SK-N-SH (cell line): Measurements from ENCODE around the gene CHD6. TPM values are rescaled to one million over a fixed set of nuclear protein-coding genes. Genes with fewer than 3 reads are reported as not detected.

Experiments used
- CTCF ChIA-PET: fragments of 300-600, 350-600 bp; formaldehyde crosslinking; extraction: SDS; loops from one replicate; lab custom pipeline; 2021; lab: Yijun Ruan, JAX
- POLR2A ChIA-PET: fragments of 350-600 bp; sonication (Branson Sonifier 250); formaldehyde crosslinking; extraction: SDS; loops from one replicate; lab custom pipeline; 2020; ENCODE audit warnings: antibody characterized with exemption, inconsistent platforms; lab: Yijun Ruan, JAX
- DNase-seq: peaks from one replicate; pipeline ENCODE4 v3.0.0; 2012
- H2AFZ ChIP-seq: fragments of 200-600 bp; sonication (generic); 2 replicates; pipeline ENCODE4 v1.8.1; 2016; ENCODE audit warnings: antibody characterized with exemption, mild to moderate bottlenecking, low read depth
- H3F3A ChIP-seq: fragments of 200-600 bp; sonication (generic); replicated peaks from 2 replicates; pipeline ENCODE3; 2016; ENCODE audit warnings: antibody characterized with exemption, mild to moderate bottlenecking; ENCODE audit not compliant: insufficient read depth
- H3K27ac ChIP-seq, 2 experiments: fragments of 200-500 bp in 1 of 2; fragments of 200-600 bp in 1 of 2; sonication (Bioruptor generic) in 1 of 2; sonication (generic), shearing (Covaris generic) in 1 of 2; 2 replicates each; pipeline versions ENCODE4 v1.5.1 to v1.6.1; 2014 to 2016; ENCODE audit warnings: low read depth in 2 of 2, inconsistent platforms in 1 of 2, low read length in 1 of 2, mild to moderate bottlenecking in 1 of 2, mixed read lengths in 1 of 2
- H3K27me3 ChIP-seq: fragments of 200-600 bp; sonication (generic), shearing (Covaris generic); 2 replicates; pipeline ENCODE4 v1.6.1; 2016; ENCODE audit warnings: mixed run types; ENCODE audit not compliant: insufficient read depth
- H3K36me3 ChIP-seq, 2 experiments: fragments of 200-500 bp in 1 of 2; fragments of 200-600 bp in 1 of 2; sonication (Bioruptor generic) in 1 of 2; sonication (generic) in 1 of 2; replicated peaks in 1 of 2; 2 replicates each; pipeline versions ENCODE3 to v1.5.1; 2014 to 2016; ENCODE audit warnings: low read length in 1 of 2, mild to moderate bottlenecking in 1 of 2; ENCODE audit not compliant: insufficient read depth in 2 of 2, control insufficient read depth in 1 of 2
- H3K4me1 ChIP-seq, 2 experiments: fragments of 200-500 bp in 1 of 2; fragments of 200-600 bp in 1 of 2; sonication (Bioruptor generic) in 1 of 2; sonication (generic), shearing (Covaris generic) in 1 of 2; 2 replicates each; pipeline versions ENCODE4 v1.5.1 to v1.6.1; 2014 to 2016; ENCODE audit warnings: low read depth in 1 of 2, low read length in 1 of 2, mixed run types in 1 of 2; ENCODE audit not compliant: insufficient read depth in 2 of 2, control insufficient read depth in 1 of 2
- H3K4me2 ChIP-seq: fragments of 200-600 bp; sonication (generic), shearing (Covaris generic); 2 replicates; pipeline ENCODE4 v1.6.1; 2017; ENCODE audit warnings: mixed run types
- H3K4me3 ChIP-seq, 2 experiments: fragments of 200-500 bp in 1 of 2; fragments of 200-600 bp in 1 of 2; sonication (Bioruptor generic) in 1 of 2; sonication (generic), shearing (Covaris generic) in 1 of 2; 2 replicates each; pipeline versions ENCODE4 v1.5.1 to v1.8.1; 2014 to 2016; ENCODE audit warnings: low read depth in 2 of 2, inconsistent platforms in 1 of 2, low read length in 1 of 2, mild to moderate bottlenecking in 1 of 2, mixed read lengths in 1 of 2, moderate library complexity in 1 of 2
- H3K79me2 ChIP-seq: fragments of 200-600 bp; sonication (generic); 2 replicates; pipeline ENCODE4 v1.8.1; 2017; ENCODE audit warnings: mild to moderate bottlenecking; ENCODE audit not compliant: insufficient read depth
- H3K9ac ChIP-seq: fragments of 200-600 bp; sonication (generic); 2 replicates; pipeline ENCODE4 v1.6.1; 2017; ENCODE audit warnings: mixed run types
- H3K9me2 ChIP-seq: fragments of 200-600 bp; sonication (generic); 2 replicates; pipeline ENCODE4 v1.6.1; 2017; ENCODE audit warnings: mixed run types
- H3K9me3 ChIP-seq: fragments of 200-600 bp; sonication (generic); 2 replicates; pipeline ENCODE4 v1.6.1; 2017; ENCODE audit warnings: mixed run types, mild to moderate bottlenecking, moderate library complexity
- H4K20me1 ChIP-seq: fragments of 200-600 bp; sonication (generic); 2 replicates; pipeline ENCODE4 v1.6.1; 2017; ENCODE audit warnings: mild to moderate bottlenecking, mixed run types; ENCODE audit not compliant: insufficient read depth
- CTCF ChIP-seq: fragments of 200-600 bp; sonication (generic); IDR thresholded peaks from 2 replicates; pipeline ENCODE4 v1.6.1; 2017; ENCODE audit warnings: antibody characterized with exemption, mild to moderate bottlenecking, moderate library complexity
- ELF1 ChIP-seq: IDR thresholded peaks from 2 replicates; pipeline ENCODE4 v1.4.0; 2012
- EZH2phosphoT487 ChIP-seq: fragments of 200-600 bp; sonication (generic); IDR thresholded peaks from 2 replicates; pipeline ENCODE4 v1.6.1; 2017; ENCODE audit warnings: low read depth, mixed run types, mild to moderate bottlenecking, antibody characterized with exemption, moderate library complexity, borderline replicate concordance
- FOSL2 ChIP-seq: IDR thresholded peaks from 2 replicates; pipeline ENCODE4 v1.4.0; 2012; ENCODE audit warnings: low read depth, mild to moderate bottlenecking, moderate library complexity, borderline replicate concordance
- FOXJ3 ChIP-seq: sonication (generic); formaldehyde crosslinking; IDR thresholded peaks from 2 replicates; pipeline ENCODE4 v1.5.1; 2020; ENCODE audit warnings: mild to moderate bottlenecking, missing genetic modification reagents
- FOXM1 ChIP-seq: IDR thresholded peaks from 2 replicates; pipeline ENCODE4 v1.4.0; 2012; ENCODE audit warnings: low read depth, mild to moderate bottlenecking
- GATA2 ChIP-seq: sonication (generic); formaldehyde crosslinking; IDR thresholded peaks from 2 replicates; pipeline ENCODE4 v1.5.0; 2020; ENCODE audit warnings: mild to moderate bottlenecking, missing genetic modification reagents
- JUND ChIP-seq: IDR thresholded peaks from 2 replicates; pipeline ENCODE4 v1.4.0; 2012
- MXI1 ChIP-seq: IDR thresholded peaks from 2 replicates; pipeline ENCODE4 v1.6.1; 2012; ENCODE audit warnings: mild to moderate bottlenecking, low read depth, low read length, improper control_type of control experiment
- NRF1 ChIP-seq: IDR thresholded peaks from 2 replicates; pipeline ENCODE4 v1.6.1; 2012; ENCODE audit warnings: low read depth, mild to moderate bottlenecking, low read length
- POLR2AphosphoS5 ChIP-seq: IDR thresholded peaks from 2 replicates; pipeline ENCODE4 v1.6.1; 2012; ENCODE audit warnings: low read depth, low read length
- RAD21 ChIP-seq: IDR thresholded peaks from 2 replicates; pipeline ENCODE4 v1.6.1; 2012; ENCODE audit warnings: mild to moderate bottlenecking, low read length
- RXRA ChIP-seq: IDR thresholded peaks from 2 replicates; pipeline ENCODE4 v1.4.0; 2012; ENCODE audit warnings: low read depth, mild to moderate bottlenecking, borderline replicate concordance
- SIN3A ChIP-seq: IDR thresholded peaks from 2 replicates; pipeline ENCODE4 v1.6.1; 2012; ENCODE audit warnings: low read depth, mild to moderate bottlenecking, low read length, moderate library complexity, borderline replicate concordance
- TAF1 ChIP-seq: IDR thresholded peaks from 2 replicates; pipeline ENCODE4 v1.6.1; 2012; ENCODE audit warnings: low read depth, mild to moderate bottlenecking, low read length, moderate library complexity, borderline replicate concordance
- TCF12 ChIP-seq: IDR thresholded peaks from 2 replicates; pipeline ENCODE4 v1.4.0; 2012
- USF2 ChIP-seq: fragments of 150-350 bp; IDR thresholded peaks from 2 replicates; pipeline ENCODE4 v1.6.1; 2017; ENCODE audit warnings: antibody characterized with exemption, low read length, low read depth, borderline replicate concordance
- WGBS: methylation state at CpG from one replicate; pipeline ENCODE4 v1.1.6; 2017; ENCODE audit warnings: low lambda C conversion rate; 5-methylcytosine and 5-hydroxymethylcytosine counted together
- polyA plus RNA-seq, 3 experiments: library from polyadenylated mRNA; depleted of rRNA; stranded (reverse); fragments of >200 nt; gene quantifications; 2 replicates each; pipeline ENCODE4 v1.2.3, GENCODE V29; 2012
- TF ChIP-seq, protein P1 (sequence below): IDR thresholded peaks from 2 replicates; pipeline ENCODE4; 2012
- TF ChIP-seq, protein P2 (sequence below): IDR thresholded peaks from 2 replicates; pipeline ENCODE4 v1.4.0; 2012; ENCODE audit warnings: low read depth
- TF ChIP-seq, protein P3 (sequence below): IDR thresholded peaks from 2 replicates; pipeline ENCODE4 v1.4.0; 2012; ENCODE audit warnings: low read depth, borderline replicate concordance

The CHD6 gene
- polyA plus RNA-seq, 1 of the 3 experiments (the other 2 are of a cell fraction) = 7.1 TPM

GRCh38 chr20:41412324-41413120 lies 205.7 kb downstream of the CHD6 start:
- ChIA-PET CTCF (interaction anchor here (1.2 to 3.8 kb wide), 6 partner anchors 8 to 239 kb away, joined by 4 to 29 read pairs (median 8); no protein-coding TSS in a partner anchor), POLR2A (interaction anchor here (0.6 kb wide), 1 partner anchor 277 kb away, joined by 3 read pairs; no protein-coding TSS in a partner anchor)
- no peak for TF ChIP-seq FOSL2
- no peak for TF ChIP-seq EZH2phosphoT487
- TF ChIP-seq, protein P1, sequence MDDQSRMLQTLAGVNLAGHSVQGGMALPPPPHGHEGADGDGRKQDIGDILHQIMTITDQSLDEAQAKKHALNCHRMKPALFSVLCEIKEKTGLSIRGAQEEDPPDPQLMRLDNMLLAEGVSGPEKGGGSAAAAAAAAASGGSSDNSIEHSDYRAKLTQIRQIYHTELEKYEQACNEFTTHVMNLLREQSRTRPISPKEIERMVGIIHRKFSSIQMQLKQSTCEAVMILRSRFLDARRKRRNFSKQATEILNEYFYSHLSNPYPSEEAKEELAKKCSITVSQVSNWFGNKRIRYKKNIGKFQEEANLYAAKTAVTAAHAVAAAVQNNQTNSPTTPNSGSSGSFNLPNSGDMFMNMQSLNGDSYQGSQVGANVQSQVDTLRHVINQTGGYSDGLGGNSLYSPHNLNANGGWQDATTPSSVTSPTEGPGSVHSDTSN = no peak
- TF ChIP-seq, protein P2, sequence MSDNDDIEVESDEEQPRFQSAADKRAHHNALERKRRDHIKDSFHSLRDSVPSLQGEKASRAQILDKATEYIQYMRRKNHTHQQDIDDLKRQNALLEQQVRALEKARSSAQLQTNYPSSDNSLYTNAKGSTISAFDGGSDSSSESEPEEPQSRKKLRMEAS = no peak
- no peak for TF ChIP-seq RAD21
- TF ChIP-seq GATA2 (CRISPR knock-in tag) = no peak
- TF ChIP-seq, protein P3, sequence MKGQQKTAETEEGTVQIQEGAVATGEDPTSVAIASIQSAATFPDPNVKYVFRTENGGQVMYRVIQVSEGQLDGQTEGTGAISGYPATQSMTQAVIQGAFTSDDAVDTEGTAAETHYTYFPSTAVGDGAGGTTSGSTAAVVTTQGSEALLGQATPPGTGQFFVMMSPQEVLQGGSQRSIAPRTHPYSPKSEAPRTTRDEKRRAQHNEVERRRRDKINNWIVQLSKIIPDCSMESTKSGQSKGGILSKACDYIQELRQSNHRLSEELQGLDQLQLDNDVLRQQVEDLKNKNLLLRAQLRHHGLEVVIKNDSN = no peak
- no peak for TF ChIP-seq TAF1
- no peak for TF ChIP-seq JUND
- no peak for TF ChIP-seq SIN3A
- no peak for TF ChIP-seq ELF1
- no peak for TF ChIP-seq NRF1
- no peak for TF ChIP-seq POLR2AphosphoS5
- no peak for TF ChIP-seq RXRA
- DNase-seq = no peak
- H3K27me3 ChIP-seq = no peaks in the 10 kb centered on the region
- H3K4me3 ChIP-seq = no peak overlapping the region
- no peaks in the 10 kb centered on the region for H3K9me2 ChIP-seq
- no peaks in the 10 kb centered on the region for H3K79me2 ChIP-seq
- H3F3A ChIP-seq = no peaks in the 10 kb centered on the region
- H3K4me1 ChIP-seq = peaks cover 0 to 17% of the 10 kb centered on the region in 2 experiments; a peak in 1 of 4 replicates
- 95% methylated on average over 12 of the region's 12 CpGs for WGBS
- no peak overlapping the region for H3K4me2 ChIP-seq
- H4K20me1 ChIP-seq = no peaks in the 10 kb centered on the region
- no peak overlapping the region for H2AFZ ChIP-seq
- H3K27ac ChIP-seq = no peak overlapping the region
- H3K36me3 ChIP-seq = peaks cover 33 to 90% of the 10 kb centered on the region in 2 experiments
- no peak overlapping the region for H3K9ac ChIP-seq
- no peaks in the 10 kb centered on the region for H3K9me3 ChIP-seq

DNA sequence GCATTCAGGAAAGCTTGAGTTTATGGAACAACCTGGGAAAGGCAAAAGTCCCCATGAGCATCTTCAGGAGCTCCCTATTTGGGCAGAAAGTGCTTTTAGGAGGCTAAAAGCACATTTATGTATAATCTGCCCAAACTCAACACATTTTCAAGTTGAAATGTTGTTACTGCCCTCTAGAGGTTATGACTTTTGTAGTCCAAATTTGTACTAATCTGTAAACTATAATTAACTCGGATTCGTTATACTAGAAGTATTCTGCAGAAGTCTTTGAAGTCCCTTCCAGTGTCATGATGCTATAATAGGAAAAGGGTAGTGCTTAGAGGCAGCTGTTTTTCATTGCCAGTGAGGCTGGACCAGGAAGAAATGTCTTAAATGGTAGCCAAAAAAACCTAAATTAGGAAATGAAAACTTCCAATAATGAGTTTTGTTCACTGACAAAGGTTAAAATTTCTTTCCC lies 206.8 kb downstream of the CHD6 start:
- peaks cover 27 to 90% of the 10 kb centered on the region in 2 experiments for H3K36me3 ChIP-seq
- no peak overlapping the region for H3K9ac ChIP-seq
- H3K4me3 ChIP-seq = no peak overlapping the region
- ChIA-PET CTCF (interaction anchor here (0.6 to 3.8 kb wide), 22 partner anchors 9 to 276 kb away, joined by 3 to 29 read pairs (median 4); partner anchors contain the start of gene LPIN3), POLR2A (no interaction called here)
- H2AFZ ChIP-seq = no peak overlapping the region
- H4K20me1 ChIP-seq = no peaks in the 10 kb centered on the region
- H3K9me3 ChIP-seq = no peaks in the 10 kb centered on the region
- no peaks in the 10 kb centered on the region for H3K9me2 ChIP-seq
- no peak for DNase-seq
- H3K79me2 ChIP-seq = no peaks in the 10 kb centered on the region
- WGBS = 89% methylated on average over 2 of the region's 2 CpGs
- H3F3A ChIP-seq = no peaks in the 10 kb centered on the region
- no peak overlapping the region for H3K27ac ChIP-seq
- H3K4me1 ChIP-seq = peaks cover 0 to 18% of the 10 kb centered on the region in 2 experiments; a peak in 1 of 4 replicates
- H3K27me3 ChIP-seq = no peaks in the 10 kb centered on the region
- TF ChIP-seq FOXM1 (no peak), CTCF (peak; percentile 59), FOSL2 (no peak), ELF1 (no peak), EZH2phosphoT487 (no peak), USF2 (no peak), MXI1 (no peak), RAD21 (peak; percentile 62), NRF1 (no peak), FOXJ3 (CRISPR knock-in tag) (no peak), TCF12 (no peak), RXRA (no peak)
- no peak overlapping the region for H3K4me2 ChIP-seq
